C4-2B (cell line): Measurements from ENCODE around the gene RNASE13.

Experiments used
- H3K27ac ChIP-seq: fragments of 450-650 bp; 2 replicates; pipeline ENCODE4 v1.5.1; 2017
- CTCF ChIP-seq: fragments of 450-650 bp; conservative IDR thresholded peaks from 2 replicates; pipeline ENCODE4 v1.5.1; 2017; ENCODE audit warnings: mild to moderate bottlenecking
- ZFX ChIP-seq: fragments of 450-650 bp; IDR thresholded peaks from 2 replicates; pipeline ENCODE4 v1.6.1; 2017

RNASE13 gene

DNA sequence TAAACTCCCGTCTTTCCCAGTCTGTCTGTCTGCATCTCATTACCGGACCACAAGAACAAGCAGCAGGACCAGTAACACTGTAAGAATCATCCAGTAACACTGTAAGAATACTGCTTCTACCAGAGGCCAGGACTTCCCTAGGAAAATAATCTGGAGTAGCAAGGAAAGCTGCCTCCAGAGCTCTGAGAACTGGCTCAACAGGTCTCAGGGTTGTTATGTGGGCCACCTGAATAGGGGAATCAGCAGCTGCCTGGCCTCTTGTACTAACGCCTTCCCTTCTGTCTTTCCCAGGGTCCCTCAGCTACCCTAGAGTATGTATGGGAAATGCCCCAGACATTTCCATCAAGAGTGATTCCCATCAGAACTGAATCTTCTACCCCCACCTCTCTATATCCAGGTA is 36.5 kb downstream of the RNASE13 start:
- no peak for TF ChIP-seq CTCF
- TF ChIP-seq ZFX: no peak
- H3K27ac ChIP-seq: no peak overlapping the region

DNA sequence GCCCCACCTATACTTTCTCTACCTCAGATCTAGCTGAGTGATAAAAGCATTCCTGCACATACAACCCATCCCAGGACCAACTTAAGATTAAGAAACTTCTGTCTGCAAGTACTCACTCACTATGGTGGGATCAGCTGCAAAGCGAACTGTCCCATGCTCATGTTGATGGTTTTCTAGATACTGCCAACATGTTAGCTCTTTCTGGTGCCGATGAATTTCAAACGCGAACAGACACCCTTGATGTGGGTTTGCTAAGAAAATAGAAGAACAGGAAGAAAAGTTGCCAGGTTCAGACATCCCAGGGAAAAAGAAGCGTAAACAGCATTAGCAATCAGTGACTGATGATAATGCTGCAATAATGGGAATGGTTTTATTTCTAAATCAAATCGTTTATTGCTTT is 37.0 kb downstream of the RNASE13 start:
- H3K27ac ChIP-seq: no peak overlapping the region
- no peak for TF ChIP-seq ZFX
- no peak for TF ChIP-seq CTCF

GRCh38 chr14:20997115-20997514 is 37.5 kb downstream of the RNASE13 start:
- no peak for TF ChIP-seq ZFX
- TF ChIP-seq CTCF: no peak
- no peak overlapping the region for H3K27ac ChIP-seq

- H3K27ac ChIP-seq: no peak overlapping the region
- TF ChIP-seq CTCF: no peak
- TF ChIP-seq ZFX: no peak
Measured at GRCh38 chr14:20996521-20996920, 38.1 kb downstream of the RNASE13 start.

- H3K27ac ChIP-seq: peak within 1 kb of the TSS; percentile 70
- TF ChIP-seq ZFX (peak; percentile 40; the same call in 1 of the 2 replicates), CTCF (peak; percentile 67)
Measured at GRCh38 chr14:20989787-20990600, 44.6 kb downstream of the RNASE13 start, which contains the start of gene METTL17. Gene METTL17 (plus strand): TSS chr14:20989980. CDS start chr14:20990003, 23 bp downstream.

DNA sequence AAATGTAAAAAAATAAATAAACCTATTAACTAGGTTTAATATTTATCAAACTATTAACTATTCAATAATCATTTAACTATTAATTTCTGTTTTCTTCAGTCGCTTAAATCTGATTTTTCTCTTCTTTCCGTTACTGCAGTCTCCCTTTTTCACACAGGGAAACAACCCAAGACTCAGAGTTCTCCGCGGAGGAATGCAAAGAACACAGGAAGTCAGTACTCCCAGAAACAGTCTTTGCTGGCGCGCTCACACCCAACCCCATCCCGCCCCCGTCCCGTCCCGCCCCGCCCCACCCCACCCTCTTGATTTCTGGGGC is 45.2 kb downstream of the RNASE13 start:
- TF ChIP-seq ZFX: no peak
- no peak for TF ChIP-seq CTCF
- H3K27ac ChIP-seq: peak overlapping the region; percentile 70

- peak overlapping the region; percentile 70 for H3K27ac ChIP-seq
- TF ChIP-seq CTCF (no peak), ZFX (no peak)
Measured at GRCh38 chr14:20988717-20989470, 45.7 kb downstream of the RNASE13 start.
